Activated naive CD4-positive, alpha-beta T cell treated with anti-CD3 and anti-CD28 coated beads, Interleukin-2, amount 50 U/mL, for 24 hours (primary cell): ENCODE data around the gene ZMYND8.
A peak's percentile ranks its signal among the peaks of the same experiment; 100 is the strongest.

Experiments
- H3K27ac Mint-ChIP-seq: one replicate; pipeline ENCODE4 v1.8.0; 2021; ENCODE audit warnings: mild to moderate bottlenecking, mixed read lengths
- H3K27me3 Mint-ChIP-seq: one replicate; pipeline ENCODE4 v1.8.0; 2021; ENCODE audit warnings: mixed read lengths
- H3K36me3 Mint-ChIP-seq: one replicate; pipeline ENCODE4 v1.8.0; 2021; ENCODE audit warnings: mixed read lengths
- H3K4me1 Mint-ChIP-seq: one replicate; pipeline ENCODE4 v1.8.0; 2021; ENCODE audit warnings: mixed read lengths
- H3K4me3 Mint-ChIP-seq: one replicate; pipeline ENCODE4 v1.8.0; 2021; ENCODE audit warnings: mild to moderate bottlenecking, mixed read lengths
- H3K9me3 Mint-ChIP-seq: one replicate; pipeline ENCODE4 v1.8.0; 2021; ENCODE audit warnings: mixed read lengths

Gene ZMYND8

DNA sequence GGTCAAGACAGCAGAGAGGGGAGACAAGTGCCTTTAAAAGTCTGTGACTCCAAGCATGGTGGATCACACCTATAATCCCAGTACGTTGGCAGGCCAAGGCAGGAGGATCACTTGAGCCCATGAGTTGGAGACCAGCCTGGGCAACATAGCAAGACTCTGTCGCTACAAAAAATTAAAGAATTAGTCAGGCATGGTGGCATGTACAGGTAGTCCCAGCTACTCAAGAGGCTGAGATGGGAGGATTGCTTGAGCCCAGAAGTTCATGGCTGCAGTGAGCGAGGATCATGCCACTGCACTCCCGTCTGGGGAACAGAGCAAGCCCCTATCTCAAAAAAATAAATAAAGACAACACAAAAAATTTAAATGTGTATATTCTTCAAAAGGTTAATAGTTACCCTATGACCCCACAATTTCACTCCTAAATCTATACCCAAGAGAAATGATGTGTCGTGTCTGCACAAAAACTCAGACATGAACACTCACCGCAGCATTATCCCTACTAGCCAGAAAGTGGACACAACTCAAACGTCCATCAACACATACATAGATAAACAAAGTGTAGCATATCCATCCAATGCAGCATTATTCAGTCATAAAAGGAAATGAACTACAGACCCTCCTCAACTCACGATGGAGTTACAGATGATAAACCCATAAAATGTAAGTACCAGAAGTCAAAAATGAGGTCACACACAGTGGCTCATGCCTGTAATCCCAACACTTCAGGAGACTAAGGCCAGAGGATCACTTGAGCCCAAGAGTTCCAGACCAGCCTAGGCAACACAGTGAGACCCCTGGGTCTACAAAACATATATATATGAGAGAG, 23.9 kb downstream of the ZMYND8 start:
- no peak overlapping the region for H3K4me3 Mint-ChIP-seq
- H3K27ac Mint-ChIP-seq = peak overlapping the region; percentile 18
- no peaks in the 10 kb centered on the region for H3K27me3 Mint-ChIP-seq
- peaks cover 72% of the 10 kb centered on the region for H3K4me1 Mint-ChIP-seq
- H3K9me3 Mint-ChIP-seq = no peaks in the 10 kb centered on the region
- H3K36me3 Mint-ChIP-seq = peaks cover 10% of the 10 kb centered on the region

DNA sequence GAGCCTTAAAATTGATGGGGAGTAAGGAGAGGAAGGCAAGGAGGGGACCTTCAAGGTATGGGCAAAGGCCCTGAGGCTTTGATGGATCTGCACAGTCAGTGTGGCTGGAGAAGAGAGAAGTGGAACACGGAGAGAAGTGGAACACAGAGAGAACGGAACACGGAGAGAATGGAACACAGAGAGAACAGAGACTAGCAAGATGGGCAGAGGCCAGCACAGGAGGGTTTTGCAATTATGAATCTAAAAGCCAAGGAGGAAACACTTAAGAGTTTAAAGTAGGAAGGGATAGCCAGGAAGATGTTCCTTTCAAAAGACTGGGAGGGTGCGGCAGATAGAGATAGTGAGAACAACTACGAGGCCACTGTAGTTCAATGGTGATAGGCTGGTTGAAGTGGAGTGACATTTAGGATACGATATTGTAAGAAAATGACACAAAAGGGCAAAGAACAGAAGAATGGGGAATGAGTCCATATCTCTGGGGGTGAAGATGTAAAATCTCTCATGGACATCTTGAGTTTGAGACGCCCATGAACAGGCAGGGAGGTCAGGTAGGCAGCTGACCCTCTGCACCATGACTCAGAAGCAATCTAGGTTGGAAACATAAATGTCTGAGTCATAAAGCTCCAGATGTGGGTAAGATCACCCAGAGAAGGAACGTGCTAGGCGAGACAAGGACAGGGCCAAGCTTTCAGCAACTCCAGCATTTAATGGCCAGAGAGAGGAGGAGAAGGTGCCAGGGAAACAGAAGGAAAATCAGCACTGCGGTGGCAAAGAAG, 25.4 kb downstream of the ZMYND8 start:
- Mint-ChIP-seq H3K27me3 (no peaks in the 10 kb centered on the region), H3K4me1 (peaks cover 76% of the 10 kb centered on the region), H3K36me3 (peaks cover 10% of the 10 kb centered on the region), H3K27ac (peak overlapping the region; percentile 52), H3K4me3 (peak overlapping the region; percentile 30), H3K9me3 (no peaks in the 10 kb centered on the region)

DNA sequence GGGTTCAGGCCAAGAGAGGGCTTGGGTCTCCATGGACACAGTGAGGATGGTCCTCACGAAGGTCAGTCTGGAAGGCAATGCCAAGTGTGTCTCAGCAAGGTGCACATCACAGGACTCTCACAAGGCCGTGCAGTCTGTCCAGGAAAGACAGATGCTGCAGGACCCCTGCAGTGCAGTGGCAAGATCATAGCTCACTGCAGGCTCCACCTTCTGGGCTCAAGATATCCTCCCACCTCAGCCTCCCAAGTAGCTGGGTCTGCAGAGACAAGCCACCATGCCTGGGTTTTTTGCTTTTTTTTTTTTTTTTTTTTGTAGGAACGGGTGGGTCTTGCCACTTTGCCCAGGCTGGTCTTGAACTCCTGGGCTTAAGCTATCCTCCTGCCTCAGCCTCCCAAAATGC, 26.4 kb downstream of the ZMYND8 start:
- Mint-ChIP-seq H3K9me3 (no peaks in the 10 kb centered on the region), H3K27me3 (no peaks in the 10 kb centered on the region), H3K4me3 (no peak overlapping the region), H3K27ac (peak overlapping the region; percentile 19), H3K36me3 (peaks cover 10% of the 10 kb centered on the region), H3K4me1 (peaks cover 71% of the 10 kb centered on the region)

DNA sequence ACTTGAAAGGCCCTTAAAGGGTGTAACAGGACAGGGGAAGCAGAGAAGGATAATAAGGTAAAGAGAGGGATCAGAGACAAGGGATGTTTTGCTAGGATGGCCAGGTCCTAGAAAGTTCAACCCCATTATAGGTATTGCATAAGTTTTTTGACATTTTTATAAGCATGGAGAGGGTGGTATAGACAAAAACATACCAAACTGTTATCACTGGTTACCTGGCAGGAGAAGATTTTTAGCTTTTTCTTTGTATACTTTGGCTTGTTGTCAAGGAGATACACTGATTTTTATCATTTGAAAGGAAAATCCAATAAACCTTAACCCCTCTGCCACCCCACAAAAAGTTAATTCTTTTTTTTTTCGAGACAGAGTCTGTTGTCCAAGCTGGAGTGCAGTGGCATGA, 28.4 kb downstream of the ZMYND8 start:
- peaks cover 11% of the 10 kb centered on the region for H3K36me3 Mint-ChIP-seq
- H3K9me3 Mint-ChIP-seq = no peaks in the 10 kb centered on the region
- H3K4me1 Mint-ChIP-seq = peaks cover 69% of the 10 kb centered on the region
- H3K4me3 Mint-ChIP-seq = no peak overlapping the region
- no peaks in the 10 kb centered on the region for H3K27me3 Mint-ChIP-seq
- peak overlapping the region; percentile 30 for H3K27ac Mint-ChIP-seq

DNA sequence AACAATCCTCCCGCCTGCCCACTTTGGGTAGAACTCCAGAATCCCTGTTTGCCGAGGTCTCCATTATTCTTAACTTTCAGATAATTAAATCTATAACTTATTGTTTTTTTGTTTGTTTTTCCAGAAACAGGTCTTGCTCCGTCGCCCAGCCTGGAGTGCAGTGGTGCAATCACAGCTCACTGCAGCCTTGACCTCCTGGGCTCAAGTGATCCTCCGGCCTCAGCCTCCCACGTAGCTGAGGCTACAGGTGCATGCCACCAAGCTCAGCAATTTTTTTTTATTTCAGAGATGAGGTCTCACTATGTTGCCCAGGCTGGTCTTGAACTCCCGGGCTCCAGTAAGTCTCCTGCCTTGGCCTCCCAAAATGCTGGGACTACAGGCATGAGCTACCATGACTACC, 28.8 kb downstream of the ZMYND8 start:
- Mint-ChIP-seq H3K9me3 (no peaks in the 10 kb centered on the region), H3K36me3 (peaks cover 8% of the 10 kb centered on the region), H3K27ac (peak overlapping the region; percentile 30), H3K4me1 (peaks cover 69% of the 10 kb centered on the region), H3K27me3 (no peaks in the 10 kb centered on the region), H3K4me3 (no peak overlapping the region)

DNA sequence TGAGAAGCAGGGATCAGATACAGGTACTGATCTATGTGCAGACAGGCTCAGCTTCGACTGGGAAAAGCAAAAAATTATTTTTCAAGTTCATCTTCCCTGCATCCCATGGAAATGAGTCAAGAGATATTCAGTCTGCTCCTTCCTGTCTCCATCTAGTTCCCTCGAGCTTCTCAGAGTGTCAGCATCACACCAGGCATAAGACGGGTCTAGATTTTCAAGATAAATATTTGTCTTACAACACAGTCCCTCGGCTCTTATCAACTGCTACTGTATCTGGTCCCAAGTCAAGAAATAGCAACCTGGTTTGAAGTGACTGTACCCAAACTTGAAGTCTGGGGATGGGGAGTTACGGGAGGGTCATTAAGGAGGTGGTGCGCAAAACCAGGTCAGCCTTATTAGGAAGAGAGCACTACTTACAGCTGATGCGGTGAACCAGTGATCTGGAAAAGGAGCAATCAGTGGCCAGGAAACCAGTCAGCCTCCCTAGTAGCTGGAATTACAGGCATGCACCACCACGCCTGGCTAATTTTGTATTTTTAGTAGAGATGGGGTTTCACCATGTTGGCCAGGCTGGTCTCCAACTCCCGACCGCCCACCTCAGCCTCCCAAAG, 29.7 kb downstream of the ZMYND8 start:
- peaks cover 8% of the 10 kb centered on the region for H3K36me3 Mint-ChIP-seq
- H3K4me1 Mint-ChIP-seq = peaks cover 65% of the 10 kb centered on the region
- no peaks in the 10 kb centered on the region for H3K27me3 Mint-ChIP-seq
- no peak overlapping the region for H3K27ac Mint-ChIP-seq
- H3K9me3 Mint-ChIP-seq = no peaks in the 10 kb centered on the region
- H3K4me3 Mint-ChIP-seq = no peak overlapping the region

DNA sequence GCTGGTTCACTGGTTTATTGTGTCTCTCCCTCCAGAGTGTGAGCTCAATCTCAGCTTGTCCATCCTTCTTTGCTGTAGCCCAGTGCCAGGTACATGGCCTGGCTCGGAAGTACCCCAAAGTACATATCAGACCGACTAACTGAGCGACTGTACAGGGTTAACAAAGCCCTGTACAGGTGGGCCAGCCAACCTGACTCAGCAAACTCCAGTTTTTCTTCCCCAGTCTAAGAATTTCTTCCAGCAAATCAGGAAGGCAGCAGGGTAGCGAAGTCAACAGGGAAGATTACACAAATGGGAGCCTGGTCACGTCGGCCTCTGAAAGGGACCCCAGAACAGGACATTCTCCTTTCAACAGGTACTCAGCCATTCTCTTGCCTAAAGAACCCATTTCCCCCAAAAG, 31.3 kb downstream of the ZMYND8 start:
- Mint-ChIP-seq H3K4me1 (peaks cover 63% of the 10 kb centered on the region), H3K27ac (no peak overlapping the region), H3K36me3 (peaks cover 2% of the 10 kb centered on the region), H3K27me3 (no peaks in the 10 kb centered on the region), H3K4me3 (no peak overlapping the region), H3K9me3 (no peaks in the 10 kb centered on the region)

DNA sequence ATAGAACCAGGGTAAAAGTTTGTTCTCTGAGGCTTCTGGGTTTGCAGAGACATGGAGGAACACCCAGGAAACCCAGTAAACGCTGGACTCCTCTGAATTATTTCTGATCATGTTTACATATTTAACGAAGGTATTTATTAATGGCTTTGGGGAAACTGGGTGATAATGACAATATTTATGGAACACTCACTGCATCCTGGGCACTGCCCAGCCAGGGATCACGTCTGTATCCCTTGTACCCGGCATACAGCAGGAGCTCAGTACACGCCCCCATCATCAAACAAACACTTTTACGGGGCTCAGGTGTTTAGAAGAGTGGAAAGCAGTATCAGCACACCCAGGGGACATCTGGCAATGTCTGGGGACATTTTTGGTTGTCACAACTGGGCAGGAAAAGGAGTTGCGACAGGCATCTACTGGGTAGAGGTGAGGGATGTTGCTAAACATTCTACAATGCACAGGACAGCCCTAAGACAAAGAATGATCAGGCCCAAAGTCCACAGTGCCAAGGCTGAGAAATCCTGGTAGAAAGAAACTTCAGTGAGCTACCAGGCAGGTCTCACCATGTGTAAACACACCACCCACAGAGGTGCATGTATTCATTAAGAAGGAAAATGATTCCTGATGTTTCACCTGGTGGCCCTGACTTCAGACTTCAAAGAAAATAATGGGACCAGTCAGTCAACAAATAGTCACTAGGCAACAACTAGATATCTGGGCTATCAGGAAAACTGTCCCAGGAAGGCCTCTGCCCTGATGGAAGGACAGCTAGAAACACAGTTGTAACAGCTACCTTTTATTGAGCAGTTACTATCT, 35.3 kb downstream of the ZMYND8 start:
- Mint-ChIP-seq H3K27me3 (no peaks in the 10 kb centered on the region), H3K27ac (peak overlapping the region; percentile 43), H3K4me1 (peaks cover 67% of the 10 kb centered on the region)

DNA sequence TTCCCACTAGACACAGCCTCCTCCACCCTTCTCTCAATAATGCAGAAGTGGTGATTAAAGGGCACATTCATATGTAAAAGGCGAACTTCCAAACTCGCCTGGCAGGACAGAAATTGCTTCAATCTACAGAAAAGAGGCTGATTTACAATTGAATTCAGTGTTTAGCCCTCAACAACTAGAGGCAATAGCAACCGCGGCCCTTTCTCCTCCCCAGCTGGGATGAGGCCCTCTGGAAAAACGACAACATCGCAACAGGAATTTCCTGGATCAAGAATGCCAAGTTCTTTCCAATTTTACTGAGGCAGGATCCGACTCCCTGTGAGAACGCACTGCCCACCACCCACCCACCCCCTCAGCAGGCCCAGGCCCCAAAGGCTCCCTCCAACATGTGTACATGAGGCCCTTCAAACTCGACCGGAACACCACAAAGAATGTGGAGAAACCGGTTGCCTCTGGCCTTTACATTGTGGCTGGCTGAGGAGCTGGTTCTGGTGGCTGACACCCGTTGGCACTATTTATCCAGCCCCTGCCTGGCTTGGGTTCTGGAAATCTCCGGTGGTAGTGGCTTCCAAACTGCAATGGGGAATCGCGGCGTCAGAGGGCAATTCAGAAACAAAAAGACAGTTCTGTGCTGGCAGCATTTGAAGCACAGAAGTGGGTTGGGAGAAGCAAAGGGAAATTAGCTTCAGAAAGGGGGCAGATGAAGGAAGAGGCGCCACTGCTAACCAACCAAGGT, 36.8 kb downstream of the ZMYND8 start:
- no peaks in the 10 kb centered on the region for H3K27me3 Mint-ChIP-seq
- H3K4me3 Mint-ChIP-seq = peak overlapping the region; percentile 30
- H3K4me1 Mint-ChIP-seq = peaks cover 71% of the 10 kb centered on the region

More for the DNA sequence above, 35.3 kb downstream of the ZMYND8 start:
- H3K36me3 Mint-ChIP-seq = peaks cover 2% of the 10 kb centered on the region
- H3K4me3 Mint-ChIP-seq = no peak overlapping the region
- H3K9me3 Mint-ChIP-seq = no peaks in the 10 kb centered on the region

DNA sequence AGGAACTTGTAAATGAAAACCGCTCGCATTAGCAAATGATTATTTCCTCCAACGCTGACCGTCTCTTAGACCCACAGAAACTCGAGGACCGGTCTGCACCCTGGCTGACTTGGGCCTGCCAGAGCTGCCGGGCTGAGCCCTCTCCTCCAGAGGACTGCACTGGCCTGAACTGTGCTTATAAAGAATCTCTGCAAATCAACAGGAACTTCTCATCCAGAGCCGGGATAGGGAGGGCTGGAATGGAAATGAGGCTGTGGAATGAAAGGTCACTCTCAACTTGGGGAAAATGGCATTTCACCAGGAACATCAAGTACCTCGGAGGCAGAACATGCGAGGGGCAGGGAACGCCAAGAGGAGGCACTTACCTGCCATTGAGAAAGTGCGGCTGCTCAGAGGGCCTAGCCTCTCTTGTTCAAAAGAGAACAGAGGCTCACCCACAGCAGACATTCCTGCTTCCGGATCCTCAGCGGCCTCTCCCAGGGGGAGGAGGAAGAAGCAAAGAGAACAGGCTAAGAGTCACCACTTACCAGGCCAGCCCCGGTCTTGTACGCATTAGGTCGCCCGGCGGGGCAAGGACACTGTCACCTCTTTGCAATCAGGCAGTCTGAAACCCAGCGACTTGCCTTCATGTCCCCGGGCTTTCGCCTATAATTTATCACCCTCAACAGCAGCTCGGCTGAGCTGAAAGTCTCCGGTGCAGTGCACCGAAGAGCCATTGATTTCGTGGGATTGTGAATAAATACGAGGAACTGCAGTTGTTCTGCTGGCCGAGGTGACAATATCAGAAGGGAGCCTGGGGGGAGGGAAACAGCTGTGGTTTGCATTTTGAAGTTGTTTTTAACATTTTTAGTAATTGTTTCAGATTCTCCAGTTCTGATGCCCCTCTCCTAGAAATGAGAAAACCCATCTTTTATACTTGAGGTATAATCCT, 37.6 kb downstream of the ZMYND8 start:
- Mint-ChIP-seq H3K36me3 (peaks cover 2% of the 10 kb centered on the region), H3K4me1 (peaks cover 71% of the 10 kb centered on the region), H3K4me3 (peak overlapping the region; percentile 30), H3K9me3 (no peaks in the 10 kb centered on the region), H3K27ac (peak overlapping the region; percentile 94), H3K27me3 (no peaks in the 10 kb centered on the region)

More for the DNA sequence above, 36.8 kb downstream of the ZMYND8 start:
- H3K27ac Mint-ChIP-seq = peak overlapping the region; percentile 91
- H3K36me3 Mint-ChIP-seq = peaks cover 5% of the 10 kb centered on the region
- H3K9me3 Mint-ChIP-seq = no peaks in the 10 kb centered on the region

DNA sequence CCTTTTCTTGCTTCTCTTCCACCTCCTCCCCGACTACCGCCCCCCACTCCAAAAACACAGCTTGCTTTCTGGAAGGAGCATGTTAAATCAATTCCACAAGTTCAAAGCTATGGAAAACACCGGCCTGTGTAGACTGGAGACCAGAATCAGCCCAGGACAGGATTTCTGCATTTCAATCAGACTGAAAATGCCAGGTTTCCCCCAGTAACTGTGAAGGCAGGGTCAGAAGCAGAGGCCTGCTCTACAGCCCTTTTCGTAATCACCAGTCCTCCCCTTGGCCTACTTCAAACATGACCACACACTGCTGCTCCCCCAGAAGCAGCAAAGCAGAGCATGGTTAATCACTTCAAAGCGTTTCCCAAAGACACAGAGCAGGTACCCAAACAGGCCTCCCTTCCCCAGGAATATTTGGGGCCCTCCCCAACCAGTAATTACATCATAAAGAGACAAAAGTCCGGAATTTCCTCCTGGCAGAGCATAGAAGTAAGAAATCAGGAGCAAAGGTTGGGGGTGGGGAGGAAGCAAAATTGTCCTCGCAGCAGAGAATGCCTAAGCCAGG, 38.4 kb downstream of the ZMYND8 start:
- H3K4me1 Mint-ChIP-seq = peaks cover 64% of the 10 kb centered on the region
- H3K9me3 Mint-ChIP-seq = no peaks in the 10 kb centered on the region
- H3K4me3 Mint-ChIP-seq = peak overlapping the region; percentile 33
- peaks cover 2% of the 10 kb centered on the region for H3K36me3 Mint-ChIP-seq
- H3K27me3 Mint-ChIP-seq = no peaks in the 10 kb centered on the region
- H3K27ac Mint-ChIP-seq = peak overlapping the region; percentile 94

DNA sequence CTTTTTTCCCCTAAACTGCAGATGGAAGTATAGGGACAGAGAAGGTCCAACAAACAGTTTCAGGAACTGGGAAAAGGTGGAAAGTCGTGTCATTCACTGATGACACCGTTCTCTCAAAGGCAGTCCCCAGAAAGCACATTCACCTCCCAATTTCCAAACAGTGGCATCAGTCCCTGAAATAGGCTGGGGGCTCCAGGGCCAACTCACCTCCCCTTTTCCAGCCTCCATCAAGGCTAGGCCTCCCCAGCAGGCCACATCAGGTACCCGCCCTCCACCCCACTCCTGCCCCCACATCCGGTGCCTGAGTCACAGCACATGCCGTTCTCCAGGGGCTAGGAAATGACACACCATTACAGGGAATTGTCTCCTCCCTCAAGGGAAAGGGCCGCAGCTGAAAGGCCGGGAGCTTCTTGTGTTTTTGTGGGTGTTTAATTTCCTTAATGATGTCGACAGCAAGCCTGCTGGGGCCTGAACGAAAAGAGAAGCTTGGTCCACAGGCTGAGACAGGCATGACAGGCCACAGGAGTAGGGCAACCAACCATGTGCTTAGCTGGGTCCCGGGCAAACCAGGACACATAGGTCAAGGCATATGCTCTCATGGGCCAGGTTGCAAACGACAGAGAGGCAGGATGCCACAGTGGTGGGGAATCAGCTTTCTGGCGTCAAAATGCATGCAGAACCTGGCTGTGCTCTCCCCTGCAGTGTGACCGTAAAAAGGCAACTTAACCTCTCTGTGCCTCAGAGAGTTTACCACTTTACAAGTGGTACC, 39.2 kb downstream of the ZMYND8 start:
- Mint-ChIP-seq H3K4me1 (peaks cover 60% of the 10 kb centered on the region), H3K27me3 (no peaks in the 10 kb centered on the region), H3K4me3 (peak overlapping the region; percentile 23), H3K27ac (peak overlapping the region; percentile 94), H3K9me3 (no peaks in the 10 kb centered on the region), H3K36me3 (peaks cover 4% of the 10 kb centered on the region)

DNA sequence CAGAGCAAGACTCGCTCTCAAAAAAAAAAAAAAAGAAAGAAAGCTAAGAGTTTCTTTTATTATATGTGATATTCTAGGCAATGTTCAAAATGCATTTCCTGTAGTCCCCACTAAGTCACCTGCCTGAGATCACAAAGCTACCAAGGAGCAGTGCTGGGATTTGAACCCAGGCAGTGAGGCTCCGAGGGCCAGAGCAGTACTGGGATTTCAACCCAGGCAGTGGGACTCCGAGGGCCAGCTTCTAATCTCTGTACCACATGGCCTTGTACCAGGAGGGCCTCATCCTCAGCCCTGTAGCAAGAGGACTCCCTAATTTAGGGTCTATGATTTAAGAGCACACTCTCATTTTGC, 39.7 kb downstream of the ZMYND8 start:
- Mint-ChIP-seq H3K27ac (peak overlapping the region; percentile 94), H3K4me3 (no peak overlapping the region), H3K27me3 (no peaks in the 10 kb centered on the region), H3K4me1 (peaks cover 63% of the 10 kb centered on the region), H3K36me3 (peaks cover 4% of the 10 kb centered on the region), H3K9me3 (no peaks in the 10 kb centered on the region)
